GM18517 (cell line): ENCODE results near the gene ZNF837.

ENCODE experiments used
- ATAC-seq: cut with Tn5 transposase; IDR thresholded peaks from one replicate; pipeline ENCODE4 v1.9.1; 2021; ENCODE audit warnings: mild to moderate bottlenecking, moderate library complexity; ENCODE audit not compliant: unreplicated experiment

Gene ZNF837

DNA sequence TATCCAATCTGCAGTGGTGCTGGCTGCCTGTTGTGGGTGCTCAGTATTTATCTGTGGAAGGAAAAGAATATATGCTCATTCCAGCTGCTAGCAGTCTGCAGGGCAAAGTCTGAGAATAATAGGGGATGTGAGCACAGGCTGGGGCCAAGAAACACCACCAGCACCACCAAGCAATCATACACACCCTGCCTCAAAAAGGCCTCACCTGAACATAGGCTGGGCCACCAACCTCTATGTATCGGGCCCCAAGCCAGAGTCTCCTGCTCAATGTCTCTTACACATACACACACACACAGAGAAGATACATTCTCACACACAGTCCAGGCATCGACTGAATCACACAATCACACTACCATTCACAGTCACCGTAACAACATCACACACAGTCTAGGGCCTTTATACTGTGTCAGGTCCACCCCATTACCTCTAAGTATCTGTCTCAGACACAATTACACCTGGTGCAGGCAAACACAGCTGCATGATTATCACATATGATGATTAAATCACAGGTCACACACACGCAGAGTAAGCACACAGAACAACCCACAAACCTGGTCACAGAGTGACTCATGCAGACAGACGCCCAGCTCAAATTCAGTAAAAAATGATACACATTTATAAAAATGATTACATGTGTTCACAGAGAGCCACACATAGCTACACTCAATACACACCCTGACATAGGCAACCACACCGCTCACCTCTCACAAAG is 55.4 kb downstream of the ZNF837 start:
- ATAC-seq: no peak

- ATAC-seq: no peak
Observed at GRCh38 chr19:58319241-58319640, 61.6 kb downstream of the ZNF837 start.

GRCh38 chr19:58318297-58318696 is 62.5 kb downstream of the ZNF837 start:
- ATAC-seq: no peak
